Gastrocnemius medialis (tissue), 4 donors: ENCODE data around the gene AMN. TPM values are rescaled to one million over a fixed set of nuclear protein-coding genes. Genes with fewer than 3 reads are reported as not detected.
A peak's percentile ranks its signal among the peaks of the same experiment; 100 is the strongest.

Experiments
- ATAC-seq, 2 donors: fragments of 150-250 bp; one replicate each; pipeline ENCODE4 v1.9.1; 2016
- DNase-seq, 2 donors: peaks; one replicate each; pipeline ENCODE4 v3.0.0-alpha.2; 2019
- H3K27ac ChIP-seq, 4 donors: fragments of 200-600 bp; sonication (generic); 1 replicate in 1 of 4; 2 replicates in 3 of 4; pipeline ENCODE4 v1.5.1; 2016 to 2018; ENCODE audit warnings: mild to moderate bottlenecking in 2 of 4, moderate library complexity in 1 of 4
- H3K27me3 ChIP-seq, 3 donors: fragments of 200-600 bp; sonication (generic) in 2 of 3; 1 replicate in 1 of 3; 2 replicates in 2 of 3; pipeline versions ENCODE4 v1.5.1 to v1.6.0; 2016 to 2019; ENCODE audit warnings: mild to moderate bottlenecking in 1 of 3, moderate library complexity in 1 of 3
- H3K36me3 ChIP-seq, 2 donors: fragments of 200-600 bp; sonication (generic) in 1 of 2; one replicate each; pipeline ENCODE4 v1.5.1; 2017 to 2018
- H3K4me1 ChIP-seq, 2 donors: fragments of 200-600 bp; sonication (generic) in 1 of 2; one replicate each; pipeline ENCODE4 v1.5.1; 2016 to 2017; ENCODE audit warnings: mild to moderate bottlenecking in 2 of 2
- H3K4me3 ChIP-seq, 4 donors: fragments of 200-600 bp; sonication (generic) in 3 of 4; 1 replicate in 1 of 4; 2 replicates in 3 of 4; pipeline ENCODE4 v1.5.1; 2016 to 2019; ENCODE audit warnings: mild to moderate bottlenecking in 2 of 4
- H3K9me3 ChIP-seq, 3 donors: fragments of 200-600 bp; sonication (generic) in 2 of 3; 1 replicate in 1 of 3; 2 replicates in 2 of 3; pipeline ENCODE4 v1.5.1; 2016 to 2019
- CTCF ChIP-seq, 5 experiments: fragments of 450-650 bp in 3 of 5; fragments of 200-600 bp in 2 of 5; sonication (generic) in 2 of 5; IDR thresholded peaks in 4 of 5; conservative IDR thresholded peaks in 1 of 5; 1 replicate in 4 of 5; 2 replicates in 1 of 5; pipeline ENCODE4 v1.5.1; 2016 to 2019; ENCODE audit warnings: antibody characterized with exemption in 5 of 5, mild to moderate bottlenecking in 3 of 5, moderate library complexity in 3 of 5
- POLR2A ChIP-seq, 2 donors: fragments of 450-650 bp; IDR thresholded peaks; one replicate each; pipeline ENCODE4 v1.6.1; 2017; ENCODE audit warnings: antibody characterized with exemption in 2 of 2, mild to moderate bottlenecking in 2 of 2, moderate library complexity in 2 of 2
- in situ Hi-C, 4 donors: fragments of 200-750 bp; cut with MboI; loops; one replicate each; pipeline versions ENCODE4 v1.15.0 to v1.8.0; 2017; ENCODE audit warnings: low sequenced_read_pairs in 4 of 4
- intact Hi-C: fragments of 100-400 bp; cut with DNase I; formaldehyde crosslinking; loops from one replicate; pipeline ENCODE4 v1.15.1; 2023; ENCODE audit warnings: low total_unique reads
- total RNA-seq, 4 donors: library from RNA; depleted of rRNA; stranded (reverse); fragments of >200 nt; gene quantifications; one replicate each; pipeline versions ENCODE4 v1.1.0 to v1.2.3, GENCODE V29; 2016

The AMN gene
- total RNA-seq, 4 donors from 2014 or later, result 0.42 to 4.3 TPM; not detected in 2

- H3K4me1 ChIP-seq, result peaks cover 15 to 22% of the 10 kb centered on the region in 2 donors
- peaks cover 0 to 79% of the 10 kb centered on the region in 2 donors for H3K36me3 ChIP-seq
- H3K27me3 ChIP-seq, result no peaks in the 10 kb centered on the region
- no peak overlapping the region for H3K4me3 ChIP-seq
- peak; percentile 83 to 88 for ATAC-seq
- TF ChIP-seq CTCF (IDR thresholded peaks at IDR 0.05 in 4 of 5, conservative IDR thresholded peaks at IDR 0.05 in 1 of 5) (no peak), POLR2A (IDR thresholded peaks at IDR 0.05) (no peak)
- DNase-seq, result peak; percentile 43 to 77
- H3K9me3 ChIP-seq, result no peaks in the 10 kb centered on the region
- H3K27ac ChIP-seq, result peak overlapping the region; percentile 46 to 73 (median 50)
- in situ Hi-C loops (no loop called here), intact Hi-C loops (no loop called here)
These were observed 46.8 kb downstream of the AMN start for GRCh38 chr14:102969060-102969791.

DNA sequence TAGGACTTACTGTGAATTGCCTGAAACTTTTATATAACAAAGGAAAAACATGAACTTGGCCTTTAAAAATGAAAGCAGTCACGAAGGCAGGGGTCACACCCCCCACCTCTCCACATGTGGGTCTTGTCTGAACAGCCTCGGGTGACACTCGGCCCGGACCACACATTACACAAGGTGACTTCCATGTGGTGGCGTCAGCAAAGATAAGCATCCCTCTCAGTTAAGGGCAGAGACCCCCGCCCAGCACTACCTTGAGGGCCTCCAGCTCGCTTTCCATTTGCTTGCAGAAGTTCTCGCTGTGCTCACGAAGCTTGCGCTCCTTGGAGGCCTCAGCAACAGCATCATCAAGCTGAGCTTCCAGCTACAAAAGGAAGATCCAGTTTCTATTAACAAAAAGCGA lies 47.4 kb downstream of the AMN start:
- H3K27ac ChIP-seq, result peak overlapping the region; percentile 46 to 73 (median 50)
- in situ Hi-C loops, result no loop called here

DNA sequence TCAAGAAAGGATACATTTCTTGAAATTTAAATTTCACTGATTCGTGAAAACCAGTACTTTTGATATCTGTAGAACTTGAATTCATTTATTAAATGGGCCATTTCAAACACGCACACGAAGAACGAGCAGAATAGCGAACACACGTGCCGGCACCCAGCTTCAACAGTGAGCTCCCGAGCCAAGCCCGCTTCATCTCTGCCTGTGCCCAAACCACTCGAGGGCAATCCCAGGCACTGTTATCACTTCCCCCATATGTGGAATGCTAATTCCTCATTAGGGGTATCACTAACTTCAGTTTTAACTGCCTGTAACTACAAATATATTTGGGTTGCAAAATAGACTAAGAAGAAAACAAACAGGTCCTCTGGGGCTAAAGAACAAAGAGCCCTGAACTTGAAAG lies 48.0 kb downstream of the AMN start:
- in situ Hi-C loops, result no loop called here

More for the DNA sequence above, 47.4 kb downstream of the AMN start:
- Histone ChIP-seq H3K4me1 (peaks cover 15 to 22% of the 10 kb centered on the region in 2 donors), H3K36me3 (peaks cover 2 to 81% of the 10 kb centered on the region in 2 donors), H3K9me3 (no peaks in the 10 kb centered on the region), H3K27me3 (no peaks in the 10 kb centered on the region), H3K4me3 (no peak overlapping the region)
- TF ChIP-seq CTCF (IDR thresholded peaks at IDR 0.05 in 4 of 5, conservative IDR thresholded peaks at IDR 0.05 in 1 of 5), result no peak
- TF ChIP-seq POLR2A (IDR thresholded peaks at IDR 0.05), result no peak
- ATAC-seq (no peak), DNase-seq (no peak)
- intact Hi-C loops, result no loop called here

GRCh38 chr14:102971314-102971713 lies 48.9 kb downstream of the AMN start:
- intact Hi-C loops, result no loop called here
- no peaks in the 10 kb centered on the region for H3K9me3 ChIP-seq
- in situ Hi-C loops, result no loop called here
- DNase-seq, result no peak
- H3K4me1 ChIP-seq, result peaks cover 15 to 22% of the 10 kb centered on the region in 2 donors
- peaks cover 2 to 83% of the 10 kb centered on the region in 2 donors for H3K36me3 ChIP-seq
- no peak overlapping the region for H3K27ac ChIP-seq
- H3K27me3 ChIP-seq, result no peaks in the 10 kb centered on the region
- H3K4me3 ChIP-seq, result no peak overlapping the region
- no peak for TF ChIP-seq POLR2A (IDR thresholded peaks at IDR 0.05)
- TF ChIP-seq CTCF (IDR thresholded peaks at IDR 0.05 in 4 of 5, conservative IDR thresholded peaks at IDR 0.05 in 1 of 5), result no peak
- ATAC-seq, result no peak

More for the DNA sequence above, 48.0 kb downstream of the AMN start:
- Histone ChIP-seq H3K4me3 (no peak overlapping the region), H3K27me3 (no peaks in the 10 kb centered on the region), H3K27ac (no peak overlapping the region), H3K9me3 (no peaks in the 10 kb centered on the region), H3K4me1 (peaks cover 15 to 22% of the 10 kb centered on the region in 2 donors), H3K36me3 (peaks cover 2 to 84% of the 10 kb centered on the region in 2 donors)
- DNase-seq, result no peak
- TF ChIP-seq CTCF (IDR thresholded peaks at IDR 0.05 in 4 of 5, conservative IDR thresholded peaks at IDR 0.05 in 1 of 5) (no peak), POLR2A (IDR thresholded peaks at IDR 0.05) (no peak)
- intact Hi-C loops, result no loop called here
- ATAC-seq, result no peak
